NCI-H2171 treated with DMSO at 0.1 percent for 48 hours (cell line): ENCODE results near the gene CDH5.
"Not testable (repeated sequence)": the region's sequence is repeated elsewhere in the genome, so short reads cannot be mapped to it uniquely, and the experiment has no call there.

Experiments used
- DNase-seq: peaks from one replicate; lab custom pipeline; 2025; lab: John Stamatoyannopoulos, UW

Gene CDH5

GRCh38 chr16:66366433-66367299, at the start of gene CDH5:
CDH5 (plus strand) TSS chr16:66366691; CDS start chr16:66379338, 12,647 bp downstream.
- DNase-seq, result no peak

- no peak for DNase-seq
Observed at GRCh38 chr16:66318505-66318904, 48.0 kb upstream of the CDH5 start.

- DNase-seq, result no peak
Observed at GRCh38 chr16:66320774-66321173, 45.7 kb upstream of the CDH5 start.

GRCh38 chr16:66322174-66322573, 44.3 kb upstream of the CDH5 start:
- no peak for DNase-seq

- DNase-seq, result peak; percentile 19
Observed at GRCh38 chr16:66324815-66325515, 41.5 kb upstream of the CDH5 start.

- no peak for DNase-seq
Observed at GRCh38 chr16:66325717-66326376, 40.6 kb upstream of the CDH5 start.

GRCh38 chr16:66326991-66327513, 39.4 kb upstream of the CDH5 start:
- no peak for DNase-seq

- DNase-seq, result no peak
Observed at GRCh38 chr16:66328282-66328681, 38.2 kb upstream of the CDH5 start.

GRCh38 chr16:66331464-66331863, 35.0 kb upstream of the CDH5 start:
- DNase-seq, result not testable (repeated sequence)

- no peak for DNase-seq
Observed at GRCh38 chr16:66332634-66333610, 33.6 kb upstream of the CDH5 start.

GRCh38 chr16:66334853-66335574, 31.5 kb upstream of the CDH5 start:
- no peak for DNase-seq

GRCh38 chr16:66335704-66336329, 30.7 kb upstream of the CDH5 start:
- peak; percentile 87 for DNase-seq

- DNase-seq, result no peak
Observed at GRCh38 chr16:66337463-66338188, 28.9 kb upstream of the CDH5 start.

- DNase-seq, result no peak
Observed at GRCh38 chr16:66342294-66342900, 24.1 kb upstream of the CDH5 start.

GRCh38 chr16:66344533-66345145, 21.9 kb upstream of the CDH5 start:
- DNase-seq, result peak; percentile 27

GRCh38 chr16:66346221-66346620, 20.3 kb upstream of the CDH5 start:
- DNase-seq, result no peak

GRCh38 chr16:66352304-66352703, 14.2 kb upstream of the CDH5 start:
- DNase-seq, result no peak

GRCh38 chr16:66353055-66353454, 13.4 kb upstream of the CDH5 start:
- peak; percentile 27 for DNase-seq
